Loucy (cell line): ENCODE data around the gene TBCD.

Experiments used
- H2AFZ ChIP-seq: fragments of 200-600 bp; sonication (generic); 2 replicates; pipeline ENCODE4 v1.6.0; 2016; ENCODE audit warnings: antibody characterized with exemption, mild to moderate bottlenecking, low read length, moderate library complexity
- H3F3A ChIP-seq: fragments of 200-600 bp; 2 replicates; pipeline ENCODE4 v1.6.0; 2016; ENCODE audit warnings: antibody characterized with exemption, low read depth, mild to moderate bottlenecking
- H3K27me3 ChIP-seq: fragments of 200-600 bp; sonication (generic); 2 replicates; pipeline ENCODE4 v1.6.1; 2014; ENCODE audit warnings: low read length, mild to moderate bottlenecking; ENCODE audit not compliant: insufficient read depth, poor library complexity, severe bottlenecking
- H3K36me3 ChIP-seq: fragments of 200-600 bp; sonication (generic); 2 replicates; pipeline ENCODE4 v1.6.1; 2016; ENCODE audit warnings: low read length; ENCODE audit not compliant: insufficient read depth
- H3K4me1 ChIP-seq: fragments of 200-600 bp; sonication (generic); 2 replicates; pipeline ENCODE4 v1.5.1; 2014; ENCODE audit warnings: low read length, mild to moderate bottlenecking; ENCODE audit not compliant: insufficient read depth, poor library complexity, severe bottlenecking
- H3K4me2 ChIP-seq: fragments of 200-600 bp; sonication (generic); 2 replicates; pipeline ENCODE4 v1.6.0; 2014; ENCODE audit warnings: antibody characterized with exemption, low read length, low read depth, mild to moderate bottlenecking; ENCODE audit not compliant: poor library complexity, severe bottlenecking
- H3K4me3 ChIP-seq: fragments of 200-600 bp; sonication (generic); 2 replicates; pipeline ENCODE4 v1.5.1; 2014; ENCODE audit warnings: low read length, mild to moderate bottlenecking, mixed read lengths; ENCODE audit not compliant: poor library complexity, severe bottlenecking
- H3K79me2 ChIP-seq: fragments of 200-600 bp; sonication (generic); 2 replicates; pipeline ENCODE4 v1.6.1; 2014; ENCODE audit warnings: low read length; ENCODE audit not compliant: insufficient read depth
- H3K9ac ChIP-seq: fragments of 200-600 bp; sonication (generic); 2 replicates; pipeline ENCODE4 v1.6.0; 2014; ENCODE audit warnings: mild to moderate bottlenecking, low read depth, low read length, moderate library complexity; ENCODE audit not compliant: poor library complexity, severe bottlenecking
- H3K9me2 ChIP-seq: fragments of 200-600 bp; sonication (generic); replicated peaks from 2 replicates; pipeline ENCODE4 v1.6.1; 2016; ENCODE audit warnings: low read depth, low read length, mixed read lengths
- H3K9me3 ChIP-seq: fragments of 200-600 bp; sonication (generic); 2 replicates; pipeline ENCODE4 v1.6.1; 2014; ENCODE audit warnings: mild to moderate bottlenecking, antibody characterized with exemption, low read length, low read depth; ENCODE audit not compliant: insufficient read depth
- H4K20me1 ChIP-seq: fragments of 200-600 bp; sonication (generic); 2 replicates; pipeline ENCODE4 v1.6.0; 2014; ENCODE audit warnings: antibody characterized with exemption, low read length, mild to moderate bottlenecking; ENCODE audit not compliant: insufficient read depth, poor library complexity, severe bottlenecking
- CTCF ChIP-seq: fragments of 200-600 bp; sonication (generic); conservative IDR thresholded peaks from 2 replicates; pipeline ENCODE4 v1.5.1; 2014; ENCODE audit warnings: mild to moderate bottlenecking, antibody characterized with exemption, low read length
- EZH2phosphoT487 ChIP-seq: fragments of 200-600 bp; IDR thresholded peaks from 2 replicates; pipeline ENCODE4 v1.6.1; 2018; ENCODE audit warnings: antibody characterized with exemption, mild to moderate bottlenecking, moderate library complexity, borderline replicate concordance

Gene TBCD

GRCh38 chr17:82799591-82799990 is 47.7 kb downstream of the TBCD start:
- Histone ChIP-seq H4K20me1 (peaks cover 8% of the 10 kb centered on the region), H3K9me2 (no peaks in the 10 kb centered on the region), H2AFZ (no peak overlapping the region), H3K4me1 (no peaks in the 10 kb centered on the region), H3K9me3 (no peaks in the 10 kb centered on the region), H3K9ac (no peak overlapping the region), H3F3A (no peaks in the 10 kb centered on the region), H3K27me3 (no peaks in the 10 kb centered on the region), H3K4me3 (no peak overlapping the region), H3K79me2 (peaks cover 43% of the 10 kb centered on the region; the same call in 1 of the 2 replicates), H3K4me2 (no peak overlapping the region), H3K36me3 (peaks cover 57% of the 10 kb centered on the region; the same call in 1 of the 2 replicates)
- TF ChIP-seq EZH2phosphoT487 (no peak), CTCF (no peak)

GRCh38 chr17:82800885-82801284 is 49.0 kb downstream of the TBCD start:
- TF ChIP-seq CTCF (no peak), EZH2phosphoT487 (no peak)
- Histone ChIP-seq H2AFZ (no peak overlapping the region), H3K9ac (no peak overlapping the region), H3K9me3 (no peaks in the 10 kb centered on the region), H3F3A (no peaks in the 10 kb centered on the region), H3K27me3 (no peaks in the 10 kb centered on the region), H3K36me3 (peaks cover 52% of the 10 kb centered on the region; the same call in 1 of the 2 replicates), H3K79me2 (peaks cover 38% of the 10 kb centered on the region; the same call in 1 of the 2 replicates), H3K4me2 (no peak overlapping the region), H4K20me1 (peaks cover 4% of the 10 kb centered on the region), H3K9me2 (no peaks in the 10 kb centered on the region), H3K4me3 (no peak overlapping the region), H3K4me1 (no peaks in the 10 kb centered on the region)

GRCh38 chr17:82801377-82801970 is 49.6 kb downstream of the TBCD start:
- peaks cover 52% of the 10 kb centered on the region; the same call in 1 of the 2 replicates for H3K36me3 ChIP-seq
- H3K9ac ChIP-seq: no peak overlapping the region
- H3K4me1 ChIP-seq: no peaks in the 10 kb centered on the region
- no peaks in the 10 kb centered on the region for H3K9me2 ChIP-seq
- H3K9me3 ChIP-seq: no peaks in the 10 kb centered on the region
- no peak overlapping the region for H3K4me2 ChIP-seq
- H3K79me2 ChIP-seq: peaks cover 38% of the 10 kb centered on the region; the same call in 1 of the 2 replicates
- H4K20me1 ChIP-seq: peaks cover 4% of the 10 kb centered on the region
- H3F3A ChIP-seq: no peaks in the 10 kb centered on the region
- H3K4me3 ChIP-seq: no peak overlapping the region
- H3K27me3 ChIP-seq: no peaks in the 10 kb centered on the region
- no peak for TF ChIP-seq CTCF
- TF ChIP-seq EZH2phosphoT487: no peak
- no peak overlapping the region for H2AFZ ChIP-seq
